ENCODE data around the gene PLIN1. TPM values are rescaled to one million over a fixed set of nuclear protein-coding genes. Genes with fewer than 3 reads are reported as not detected.

Gene PLIN1, protein sequence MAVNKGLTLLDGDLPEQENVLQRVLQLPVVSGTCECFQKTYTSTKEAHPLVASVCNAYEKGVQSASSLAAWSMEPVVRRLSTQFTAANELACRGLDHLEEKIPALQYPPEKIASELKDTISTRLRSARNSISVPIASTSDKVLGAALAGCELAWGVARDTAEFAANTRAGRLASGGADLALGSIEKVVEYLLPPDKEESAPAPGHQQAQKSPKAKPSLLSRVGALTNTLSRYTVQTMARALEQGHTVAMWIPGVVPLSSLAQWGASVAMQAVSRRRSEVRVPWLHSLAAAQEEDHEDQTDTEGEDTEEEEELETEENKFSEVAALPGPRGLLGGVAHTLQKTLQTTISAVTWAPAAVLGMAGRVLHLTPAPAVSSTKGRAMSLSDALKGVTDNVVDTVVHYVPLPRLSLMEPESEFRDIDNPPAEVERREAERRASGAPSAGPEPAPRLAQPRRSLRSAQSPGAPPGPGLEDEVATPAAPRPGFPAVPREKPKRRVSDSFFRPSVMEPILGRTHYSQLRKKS
- under 0.01 and 0.15 TPM in 2 replicates for total RNA-seq

DNA sequence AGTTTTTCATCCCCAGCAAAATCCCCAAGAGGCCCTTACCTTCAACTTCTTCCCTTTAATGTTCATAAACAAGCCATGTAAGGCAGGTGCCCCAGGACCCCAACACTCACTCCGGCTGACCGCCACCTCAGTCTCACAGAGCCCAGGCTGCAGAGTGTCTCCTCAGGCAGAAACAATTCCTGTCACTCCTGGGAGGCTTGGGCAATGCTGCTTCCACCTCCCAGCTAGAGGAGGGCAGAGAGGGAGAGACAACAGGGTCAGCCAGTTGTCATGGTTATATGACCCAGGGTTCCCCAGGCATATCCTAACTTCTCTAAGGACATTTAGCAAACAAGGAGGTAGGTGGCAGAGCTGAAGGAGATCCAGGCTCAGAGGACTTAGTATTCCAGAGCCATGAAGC, at the start of gene PLIN1:
PLIN1 (minus strand) TSS at position 156 of the 400 bp plus-strand sequence. CDS start 1,878 bp downstream, outside the sequence.

DNA sequence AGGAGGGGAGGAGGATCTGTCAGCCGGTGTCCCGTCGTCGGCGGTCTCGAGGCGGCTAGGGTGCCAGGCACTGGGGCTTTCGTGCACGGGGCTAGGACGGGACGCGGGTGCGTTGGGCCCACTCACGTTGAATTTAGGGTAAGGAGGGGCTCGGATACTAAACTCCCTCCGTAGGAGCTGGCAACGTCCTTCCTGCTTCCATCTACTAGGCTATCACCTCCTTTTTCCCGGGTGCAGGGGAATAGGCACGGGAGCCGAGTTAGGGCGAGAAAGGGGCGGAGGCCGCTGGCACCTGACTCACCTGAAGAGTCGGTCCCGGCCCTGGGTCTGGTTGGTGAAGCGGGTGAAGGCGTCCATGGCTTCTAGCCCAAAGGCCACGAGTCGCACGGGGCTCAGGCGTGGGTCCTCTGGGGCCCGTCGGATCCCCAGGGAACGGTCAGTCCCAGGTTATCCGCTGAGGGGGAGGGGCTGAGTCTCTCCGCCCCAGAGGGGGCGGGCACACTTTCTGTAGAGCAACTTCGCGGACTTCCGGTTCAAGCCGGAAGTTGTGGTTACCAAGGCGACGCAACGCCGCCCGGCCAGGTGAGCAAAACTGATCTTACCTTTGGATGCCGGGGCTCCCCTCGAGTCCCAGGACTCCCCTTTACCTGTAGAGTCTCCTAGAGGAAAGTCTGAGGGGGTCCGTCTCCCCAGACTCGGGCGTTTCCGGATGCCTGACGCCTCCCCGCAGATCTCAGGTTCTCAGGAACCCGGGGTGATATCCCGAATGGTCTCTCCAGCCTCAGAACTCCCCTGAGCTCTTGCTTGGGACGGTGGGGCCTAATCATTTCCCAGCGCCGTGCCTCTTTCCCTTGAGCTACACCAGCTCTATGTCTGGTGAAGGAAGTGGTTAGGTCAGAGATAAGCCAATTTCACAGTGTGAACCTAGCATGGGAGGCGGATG, 11.4 kb upstream of the PLIN1 start, which contains the start of the genes PEX11A and WDR93:
PEX11A (minus strand) TSS at position 479 of the 943 bp plus-strand sequence; CDS start at position 357, 122 bp downstream.
WDR93 (plus strand) TSS at position 536 of the 943 bp plus-strand sequence. CDS start 10,936 bp downstream, outside the sequence.

DNA sequence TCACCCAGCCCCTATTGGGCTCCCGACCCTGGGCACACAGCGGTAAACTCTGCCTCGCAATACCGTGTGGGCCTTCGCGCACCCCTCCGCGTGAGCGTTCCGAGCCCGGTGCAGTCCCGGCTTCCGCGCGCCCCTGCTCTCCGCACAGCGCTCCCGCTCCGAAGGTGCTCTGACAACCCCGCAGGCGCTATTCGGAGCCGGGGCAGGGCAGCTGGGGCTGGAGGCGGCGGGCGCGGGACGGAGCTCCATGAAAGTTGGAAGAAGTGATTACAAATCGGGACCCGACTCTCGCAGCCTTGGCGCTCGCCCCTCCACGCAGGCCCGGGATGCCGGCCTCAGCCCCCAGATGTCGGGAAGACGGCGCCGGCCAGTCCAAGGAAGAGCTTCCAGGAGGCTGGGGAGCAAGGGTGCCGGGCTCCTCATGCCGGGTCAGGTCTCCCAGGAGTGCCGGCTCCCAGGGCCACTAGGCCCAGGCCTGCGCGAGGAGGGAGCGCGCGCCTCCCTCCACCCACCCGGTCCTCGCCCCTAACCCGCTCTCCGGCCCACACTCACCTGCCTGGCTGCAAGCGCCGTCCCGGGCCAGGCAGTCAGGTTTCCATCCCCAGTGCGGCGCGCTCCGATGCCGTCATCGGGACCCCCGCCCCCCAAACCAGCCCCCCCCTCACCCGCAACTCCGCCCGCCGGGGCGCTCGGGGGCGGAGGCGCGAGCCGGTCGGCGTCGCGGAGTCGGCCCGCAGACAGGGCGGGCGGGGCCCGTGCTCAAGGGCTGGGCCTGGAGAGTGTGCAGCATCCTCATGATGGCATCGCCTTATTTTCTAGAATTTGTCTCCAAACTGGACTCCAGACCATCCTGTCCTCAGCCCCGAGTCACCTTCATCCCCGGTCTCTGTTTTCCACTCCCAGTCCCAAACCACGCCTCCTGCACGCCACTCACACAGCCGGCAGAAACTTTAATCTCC, 24.0 kb downstream of the PLIN1 start, which contains the start of gene KIF7:
KIF7 (minus strand) TSS at position 621 of the 959 bp plus-strand sequence. CDS start 2,537 bp downstream, outside the sequence.

Other genes starting within 250 kb of the PLIN1 start
- gene RHCG, start 182.8 kb downstream of the PLIN1 start, total RNA-seq, result 0.32 TPM in 1 of 2 replicates, not detected in the other
- 2.6 and 5.9 TPM in 2 replicates for gene TICRR, start 103.9 kb downstream of the PLIN1 start, total RNA-seq
- 8.1 and 9.9 TPM in 2 replicates for gene KIF7, start 23.9 kb downstream of the PLIN1 start, total RNA-seq
- gene PEX11A, start 11.4 kb upstream of the PLIN1 start, total RNA-seq, result 3.9 and 10.5 TPM in 2 replicates
- not detected in 2 replicates for gene WDR93, start 11.4 kb upstream of the PLIN1 start, total RNA-seq
- gene MESP1, start 71.9 kb upstream of the PLIN1 start, total RNA-seq, result 0.61 and 0.65 TPM in 2 replicates
- gene MESP2, start 97.0 kb upstream of the PLIN1 start, total RNA-seq, result under 0.01 and 0.15 TPM in 2 replicates
- gene ANPEP, start 135.5 kb upstream of the PLIN1 start, total RNA-seq, result 6.8 and 8.7 TPM in 2 replicates
- 36.1 and 56.2 TPM in 2 replicates for gene AP3S2, start 214.6 kb upstream of the PLIN1 start, total RNA-seq
- gene ARPIN, start 233.6 kb upstream of the PLIN1 start, total RNA-seq, result 9.1 and 11.7 TPM in 2 replicates